Inflammatory macrophage treated with lipopolysaccharide for 4 hours (primary cell): ENCODE data around the gene JMJD4.

Source experiments
- DNase-seq: peaks from one replicate; pipeline ENCODE4 v3.0.0-alpha.2; 2020

The JMJD4 gene

GRCh38 chr1:227768125-227768439, 33.0 kb upstream of the JMJD4 start:
- DNase-seq = no peak

GRCh38 chr1:227767401-227768124, 32.5 kb upstream of the JMJD4 start:
- DNase-seq = no peak

GRCh38 chr1:227766653-227767277, 31.7 kb upstream of the JMJD4 start:
- no peak for DNase-seq

- no peak for DNase-seq
Observed at GRCh38 chr1:227766015-227766634, 31.0 kb upstream of the JMJD4 start.

GRCh38 chr1:227765261-227766014, 30.3 kb upstream of the JMJD4 start:
- DNase-seq = peak; percentile 13

- no peak for DNase-seq
Observed at GRCh38 chr1:227764019-227764391, 28.9 kb upstream of the JMJD4 start.

GRCh38 chr1:227763246-227764018, 28.3 kb upstream of the JMJD4 start:
- no peak for DNase-seq

GRCh38 chr1:227762231-227762911, 27.3 kb upstream of the JMJD4 start:
- peak; percentile 68 for DNase-seq

GRCh38 chr1:227761621-227762230, 26.6 kb upstream of the JMJD4 start:
- DNase-seq = no peak

- DNase-seq = no peak
Observed at GRCh38 chr1:227760377-227760776, 25.3 kb upstream of the JMJD4 start.

GRCh38 chr1:227759341-227760300, 24.5 kb upstream of the JMJD4 start:
- DNase-seq = no peak

- no peak for DNase-seq
Observed at GRCh38 chr1:227758366-227758765, 23.3 kb upstream of the JMJD4 start.

- DNase-seq = no peak
Observed at GRCh38 chr1:227757781-227758180, 22.7 kb upstream of the JMJD4 start.

GRCh38 chr1:227756172-227756959, 21.3 kb upstream of the JMJD4 start:
- DNase-seq = no peak

GRCh38 chr1:227754958-227755357, 19.9 kb upstream of the JMJD4 start:
- DNase-seq = no peak

GRCh38 chr1:227753999-227754711, 19.1 kb upstream of the JMJD4 start:
- no peak for DNase-seq

GRCh38 chr1:227749916-227750710, 15.0 kb upstream of the JMJD4 start:
- DNase-seq = no peak

- no peak for DNase-seq
Observed at GRCh38 chr1:227749225-227749624, 14.1 kb upstream of the JMJD4 start.
